Parathyroid adenoma (tissue), 2 donors: ENCODE data around the gene SPNS1.

Experiments used
- H2AFZ ChIP-seq: fragments of 300-600 bp; sonication (generic); one replicate; pipeline ENCODE4 v1.7.0; 2017; ENCODE audit warnings: antibody characterized with exemption, mild to moderate bottlenecking
- H3K27ac ChIP-seq: fragments of 300-600 bp; sonication (generic); one replicate; pipeline ENCODE4 v1.7.0; 2017
- H3K27me3 ChIP-seq: fragments of 300-600 bp; sonication (generic); one replicate; pipeline ENCODE4 v1.7.0; 2017; ENCODE audit warnings: low read length; ENCODE audit not compliant: control insufficient read depth, insufficient read depth
- H3K36me3 ChIP-seq: fragments of 300-600 bp; sonication (generic); one replicate; pipeline ENCODE4 v1.7.0; 2017; ENCODE audit warnings: low read length; ENCODE audit not compliant: control insufficient read depth, insufficient read depth
- H3K4me1 ChIP-seq: fragments of 300-600 bp; sonication (generic); one replicate; pipeline ENCODE4 v1.7.0; 2017; ENCODE audit warnings: control low read depth
- H3K4me2 ChIP-seq: fragments of 300-600 bp; sonication (generic); one replicate; pipeline ENCODE4 v1.7.0; 2017; ENCODE audit warnings: low read length
- H3K4me3 ChIP-seq: fragments of 300-600 bp; sonication (generic); one replicate; pipeline ENCODE4 v1.7.0; 2017; ENCODE audit warnings: low read depth, low read length
- H3K79me2 ChIP-seq: fragments of 300-600 bp; sonication (generic); one replicate; pipeline ENCODE4 v1.7.0; 2017; ENCODE audit warnings: control low read depth
- H3K9ac ChIP-seq: fragments of 300-600 bp; sonication (generic); one replicate; pipeline ENCODE4 v1.7.0; 2017; ENCODE audit warnings: mild to moderate bottlenecking
- H3K9me3 ChIP-seq: fragments of 300-600 bp; sonication (generic); one replicate; pipeline ENCODE4 v1.7.0; 2017; ENCODE audit warnings: low read length; ENCODE audit not compliant: control insufficient read depth
- TF ChIP-seq, protein P1 (sequence below): fragments of 300-600 bp; sonication (generic); IDR thresholded peaks from one replicate; pipeline ENCODE4 v1.7.0; 2017; ENCODE audit warnings: antibody characterized with exemption, mild to moderate bottlenecking
- donor health status: primary hyperparathyroidism.

The SPNS1 gene

DNA sequence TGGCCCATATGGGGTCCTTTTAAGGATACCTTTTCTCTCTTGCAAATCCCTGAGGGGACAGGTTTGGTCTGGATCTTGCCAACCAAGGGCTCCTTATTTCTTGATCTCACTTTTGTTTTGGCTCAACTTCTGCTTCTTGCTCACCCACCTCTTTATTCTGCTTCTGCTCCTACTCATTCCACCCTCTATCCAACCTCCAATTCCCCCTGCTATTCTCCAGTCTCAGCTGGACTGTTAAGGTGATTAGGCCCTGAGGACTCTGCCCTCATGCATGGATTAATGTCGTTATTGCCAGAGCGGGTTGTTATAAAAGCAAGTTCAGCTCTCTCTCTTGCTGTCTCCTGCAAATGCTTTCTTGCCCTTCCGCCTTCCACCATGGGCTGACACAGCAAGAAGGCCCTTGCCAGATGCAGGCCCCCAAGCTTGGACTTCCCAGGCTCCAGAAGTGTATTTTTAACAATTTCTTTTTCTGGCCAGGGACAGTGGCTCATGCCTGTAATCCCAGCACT is 40.0 kb downstream of the SPNS1 start:
- no peak overlapping the region for H3K4me2 ChIP-seq
- H3K27me3 ChIP-seq: no peaks in the 10 kb centered on the region
- no peaks in the 10 kb centered on the region for H3K36me3 ChIP-seq
- H3K27ac ChIP-seq: no peak overlapping the region
- H3K4me3 ChIP-seq: no peak overlapping the region
- H3K9me3 ChIP-seq: no peaks in the 10 kb centered on the region
- TF ChIP-seq, protein P1, sequence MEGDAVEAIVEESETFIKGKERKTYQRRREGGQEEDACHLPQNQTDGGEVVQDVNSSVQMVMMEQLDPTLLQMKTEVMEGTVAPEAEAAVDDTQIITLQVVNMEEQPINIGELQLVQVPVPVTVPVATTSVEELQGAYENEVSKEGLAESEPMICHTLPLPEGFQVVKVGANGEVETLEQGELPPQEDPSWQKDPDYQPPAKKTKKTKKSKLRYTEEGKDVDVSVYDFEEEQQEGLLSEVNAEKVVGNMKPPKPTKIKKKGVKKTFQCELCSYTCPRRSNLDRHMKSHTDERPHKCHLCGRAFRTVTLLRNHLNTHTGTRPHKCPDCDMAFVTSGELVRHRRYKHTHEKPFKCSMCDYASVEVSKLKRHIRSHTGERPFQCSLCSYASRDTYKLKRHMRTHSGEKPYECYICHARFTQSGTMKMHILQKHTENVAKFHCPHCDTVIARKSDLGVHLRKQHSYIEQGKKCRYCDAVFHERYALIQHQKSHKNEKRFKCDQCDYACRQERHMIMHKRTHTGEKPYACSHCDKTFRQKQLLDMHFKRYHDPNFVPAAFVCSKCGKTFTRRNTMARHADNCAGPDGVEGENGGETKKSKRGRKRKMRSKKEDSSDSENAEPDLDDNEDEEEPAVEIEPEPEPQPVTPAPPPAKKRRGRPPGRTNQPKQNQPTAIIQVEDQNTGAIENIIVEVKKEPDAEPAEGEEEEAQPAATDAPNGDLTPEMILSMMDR: no peak
- H3K4me1 ChIP-seq: no peaks in the 10 kb centered on the region
- no peaks in the 10 kb centered on the region for H3K79me2 ChIP-seq
- no peak overlapping the region for H2AFZ ChIP-seq
- no peak overlapping the region for H3K9ac ChIP-seq

DNA sequence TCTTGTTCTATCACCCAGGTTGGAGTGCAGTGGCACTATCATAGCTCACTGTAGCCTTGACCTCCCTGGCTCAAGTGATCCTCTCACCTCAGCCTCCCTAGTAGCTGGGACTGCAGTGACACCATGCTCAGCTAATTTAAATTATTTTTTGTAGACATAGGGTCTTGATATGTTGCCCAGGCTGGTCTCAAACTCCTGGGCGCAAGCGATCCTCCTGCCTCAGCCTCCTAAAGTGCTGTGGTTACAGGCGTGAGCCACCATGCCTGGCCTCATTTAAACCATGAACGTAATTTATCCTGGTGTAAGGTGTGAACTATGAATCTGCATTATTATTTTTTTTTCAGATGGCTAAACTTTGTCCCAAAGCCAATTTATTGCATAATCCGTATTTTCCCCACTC is 47.6 kb downstream of the SPNS1 start:
- Histone ChIP-seq H3K27ac (no peak overlapping the region), H3K4me2 (no peak overlapping the region), H2AFZ (no peak overlapping the region), H3K27me3 (no peaks in the 10 kb centered on the region), H3K4me1 (no peaks in the 10 kb centered on the region), H3K36me3 (no peaks in the 10 kb centered on the region), H3K79me2 (no peaks in the 10 kb centered on the region), H3K9me3 (no peaks in the 10 kb centered on the region), H3K9ac (no peak overlapping the region), H3K4me3 (no peak overlapping the region)
- TF ChIP-seq, protein P1: no peak

DNA sequence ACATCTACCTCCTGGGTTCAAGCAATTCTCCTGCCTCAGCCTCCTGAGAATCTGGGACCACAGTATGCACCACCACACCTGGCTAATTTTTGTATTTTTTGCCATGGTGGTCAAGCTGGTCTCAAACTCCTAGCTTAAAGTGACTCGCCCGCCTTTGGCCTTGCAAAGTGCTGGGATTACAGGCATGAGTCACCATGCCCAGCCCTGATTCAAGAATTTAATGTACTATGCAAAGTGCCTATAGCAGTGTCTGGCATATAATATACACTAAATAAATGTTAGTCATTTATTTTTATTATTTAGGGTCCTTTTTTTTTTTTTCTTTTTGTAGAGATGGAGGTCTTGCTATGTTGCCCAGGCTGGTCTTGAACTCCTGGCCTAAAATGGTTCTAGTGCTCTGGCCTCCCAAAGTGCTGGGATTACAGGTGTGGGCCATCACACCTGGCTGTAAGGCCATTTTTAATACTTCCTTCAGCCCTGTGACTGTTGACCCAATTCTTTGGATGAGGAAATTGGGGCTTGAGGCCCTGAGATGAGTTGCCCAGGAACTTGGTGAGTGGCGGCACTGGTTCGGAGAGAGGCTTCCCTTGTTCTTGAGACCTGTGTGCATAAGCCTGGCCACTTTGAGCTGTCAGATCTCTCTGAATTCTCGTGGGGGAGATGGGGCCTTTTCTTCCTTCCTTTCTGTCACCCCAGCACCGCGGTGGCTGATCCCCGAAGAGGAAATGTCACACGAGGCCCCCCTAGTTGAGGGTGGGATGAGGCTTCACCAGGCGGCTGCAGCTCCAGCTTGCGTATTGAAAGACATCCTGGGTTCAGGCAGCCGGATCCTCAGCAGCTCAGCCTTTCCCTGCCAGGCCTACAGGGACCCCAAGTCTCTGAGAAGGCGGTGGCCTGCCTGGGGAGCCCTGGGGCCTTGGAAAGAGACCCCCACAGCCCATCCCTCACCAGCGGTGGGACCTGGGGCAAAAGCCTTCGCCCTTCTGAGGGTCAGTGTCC is 49.0 kb downstream of the SPNS1 start:
- Histone ChIP-seq H3K27me3 (no peaks in the 10 kb centered on the region), H3K4me3 (no peak overlapping the region), H3K9ac (no peak overlapping the region), H3K4me1 (peaks cover 4% of the 10 kb centered on the region), H3K4me2 (no peak overlapping the region), H2AFZ (no peak overlapping the region), H3K9me3 (no peaks in the 10 kb centered on the region), H3K36me3 (no peaks in the 10 kb centered on the region), H3K27ac (no peak overlapping the region), H3K79me2 (no peaks in the 10 kb centered on the region)
- TF ChIP-seq, protein P1: no peak

DNA sequence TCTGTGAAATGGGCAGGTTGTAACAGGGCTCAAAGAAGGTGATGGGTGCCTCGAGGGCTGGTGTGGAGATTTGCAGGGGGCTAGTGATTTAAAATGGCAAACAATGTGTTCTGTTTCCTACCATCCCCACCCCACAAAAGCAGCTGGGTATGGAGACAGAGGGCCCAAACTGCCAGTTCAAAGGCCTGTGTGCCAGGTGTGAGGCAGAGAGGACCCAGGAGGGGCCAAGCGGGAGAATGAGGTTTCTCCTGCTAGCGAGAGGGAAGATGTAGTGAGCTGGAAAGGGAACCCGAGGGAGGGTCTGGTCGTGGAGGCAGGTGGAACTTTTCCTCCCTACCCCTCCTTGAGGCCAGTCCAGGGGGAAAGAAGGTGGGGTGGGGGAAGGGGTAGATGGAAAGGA is 49.7 kb downstream of the SPNS1 start:
- Histone ChIP-seq H2AFZ (no peak overlapping the region), H3K4me3 (no peak overlapping the region)
- TF ChIP-seq, protein P1: no peak

More for the DNA sequence above, 49.7 kb downstream of the SPNS1 start:
- H3K27ac ChIP-seq: no peak overlapping the region
- H3K9ac ChIP-seq: no peak overlapping the region
- H3K9me3 ChIP-seq: no peaks in the 10 kb centered on the region
- peaks cover 11% of the 10 kb centered on the region for H3K4me1 ChIP-seq
- no peaks in the 10 kb centered on the region for H3K27me3 ChIP-seq
- no peaks in the 10 kb centered on the region for H3K79me2 ChIP-seq
- no peaks in the 10 kb centered on the region for H3K36me3 ChIP-seq
- no peak overlapping the region for H3K4me2 ChIP-seq
